ENCODE measurements around the gene ATMIN. TPM values are rescaled to one million over a fixed set of nuclear protein-coding genes. Genes with fewer than 3 reads are reported as not detected.
A peak's percentile ranks its signal among the peaks of the same experiment; 100 is the strongest.

Gene ATMIN
- polyA plus RNA-seq, 1 donor, result 31.3 TPM

- WGBS (ENCODE audit: insufficient coverage, low lambda C conversion rate), result 100% methylated on average over 1 of the region's 4 CpGs
- no peaks in the 10 kb centered on the region for H3K9me3 ChIP-seq (ENCODE audit: control insufficient read depth, low read depth, low read length)
- no peaks in the 10 kb centered on the region for H3K36me3 ChIP-seq (ENCODE audit: control insufficient read depth, insufficient read depth, low read length)
- no peak for DNase-seq
- H3K4me1 ChIP-seq (ENCODE audit: control insufficient read depth, insufficient read depth, low read length), result no peaks in the 10 kb centered on the region
- no peak overlapping the region for H3K27ac ChIP-seq (ENCODE audit: low read length)
- H3K27me3 ChIP-seq (ENCODE audit: control insufficient read depth, insufficient read depth, low read length), result no peaks in the 10 kb centered on the region
- no peak overlapping the region for H3K4me3 ChIP-seq (ENCODE audit: low read length)
Measured at GRCh38 chr16:81066681-81067080, 31.0 kb downstream of the ATMIN start.

GRCh38 chr16:81067166-81067565, 31.5 kb downstream of the ATMIN start:
- Histone ChIP-seq H3K27ac (ENCODE audit: low read length) (no peak overlapping the region), H3K9me3 (ENCODE audit: control insufficient read depth, low read depth, low read length) (no peaks in the 10 kb centered on the region), H3K4me1 (ENCODE audit: control insufficient read depth, insufficient read depth, low read length) (no peaks in the 10 kb centered on the region), H3K27me3 (ENCODE audit: control insufficient read depth, insufficient read depth, low read length) (no peaks in the 10 kb centered on the region), H3K36me3 (ENCODE audit: control insufficient read depth, insufficient read depth, low read length) (no peaks in the 10 kb centered on the region), H3K4me3 (ENCODE audit: low read length) (no peak overlapping the region)
- no CpG with 5 or more reads among the region's 1 CpG for WGBS (ENCODE audit: insufficient coverage, low lambda C conversion rate)
- DNase-seq, result no peak

- no CpG with 5 or more reads among the region's 4 CpGs for WGBS (ENCODE audit: insufficient coverage, low lambda C conversion rate)
- no peak for DNase-seq
Measured at GRCh38 chr16:81069063-81069462, 33.4 kb downstream of the ATMIN start.

GRCh38 chr16:81070979-81071378, 35.3 kb downstream of the ATMIN start:
- no peaks in the 10 kb centered on the region for H3K36me3 ChIP-seq (ENCODE audit: control insufficient read depth, insufficient read depth, low read length)
- no peaks in the 10 kb centered on the region for H3K27me3 ChIP-seq (ENCODE audit: control insufficient read depth, insufficient read depth, low read length)
- no peak for DNase-seq
- H3K9me3 ChIP-seq (ENCODE audit: control insufficient read depth, low read depth, low read length), result no peaks in the 10 kb centered on the region
- H3K4me1 ChIP-seq (ENCODE audit: control insufficient read depth, insufficient read depth, low read length), result no peaks in the 10 kb centered on the region
- H3K27ac ChIP-seq (ENCODE audit: low read length), result no peak overlapping the region
- H3K4me3 ChIP-seq (ENCODE audit: low read length), result no peak overlapping the region
- WGBS (ENCODE audit: insufficient coverage, low lambda C conversion rate), result 100% methylated on average over 1 of the region's 8 CpGs

More at GRCh38 chr16:81069063-81069462, 33.4 kb downstream of the ATMIN start:
- Histone ChIP-seq H3K36me3 (ENCODE audit: control insufficient read depth, insufficient read depth, low read length) (no peaks in the 10 kb centered on the region), H3K27ac (ENCODE audit: low read length) (no peak overlapping the region), H3K4me1 (ENCODE audit: control insufficient read depth, insufficient read depth, low read length) (no peaks in the 10 kb centered on the region), H3K4me3 (ENCODE audit: low read length) (no peak overlapping the region), H3K27me3 (ENCODE audit: control insufficient read depth, insufficient read depth, low read length) (no peaks in the 10 kb centered on the region), H3K9me3 (ENCODE audit: control insufficient read depth, low read depth, low read length) (no peaks in the 10 kb centered on the region)

GRCh38 chr16:81071805-81072204, 36.2 kb downstream of the ATMIN start:
- H3K4me1 ChIP-seq (ENCODE audit: control insufficient read depth, insufficient read depth, low read length), result no peaks in the 10 kb centered on the region
- H3K27ac ChIP-seq (ENCODE audit: low read length), result no peak overlapping the region
- no peaks in the 10 kb centered on the region for H3K9me3 ChIP-seq (ENCODE audit: control insufficient read depth, low read depth, low read length)
- H3K4me3 ChIP-seq (ENCODE audit: low read length), result no peak overlapping the region
- no CpG with 5 or more reads among the region's 4 CpGs for WGBS (ENCODE audit: insufficient coverage, low lambda C conversion rate)
- no peaks in the 10 kb centered on the region for H3K27me3 ChIP-seq (ENCODE audit: control insufficient read depth, insufficient read depth, low read length)
- DNase-seq, result no peak
- no peaks in the 10 kb centered on the region for H3K36me3 ChIP-seq (ENCODE audit: control insufficient read depth, insufficient read depth, low read length)

GRCh38 chr16:81073560-81074330, 38.1 kb downstream of the ATMIN start:
- 100% methylated on average over 2 of the region's 5 CpGs for WGBS (ENCODE audit: insufficient coverage, low lambda C conversion rate)
- no peaks in the 10 kb centered on the region for H3K27me3 ChIP-seq (ENCODE audit: control insufficient read depth, insufficient read depth, low read length)
- DNase-seq, result no peak
- H3K27ac ChIP-seq (ENCODE audit: low read length), result no peak overlapping the region
- H3K4me1 ChIP-seq (ENCODE audit: control insufficient read depth, insufficient read depth, low read length), result no peaks in the 10 kb centered on the region
- no peak overlapping the region for H3K4me3 ChIP-seq (ENCODE audit: low read length)
- no peaks in the 10 kb centered on the region for H3K36me3 ChIP-seq (ENCODE audit: control insufficient read depth, insufficient read depth, low read length)
- no peaks in the 10 kb centered on the region for H3K9me3 ChIP-seq (ENCODE audit: control insufficient read depth, low read depth, low read length)

- 8% methylated on average over 2 of the region's 27 CpGs for WGBS (ENCODE audit: insufficient coverage, low lambda C conversion rate)
- peak in 1 of 2 donors; percentile 85 for DNase-seq
- peak overlapping the region; percentile 96 for H3K27ac ChIP-seq (ENCODE audit: low read length)
Measured at GRCh38 chr16:81076566-81077075, 41.0 kb downstream of the ATMIN start.

GRCh38 chr16:81077076-81077940, 41.7 kb downstream of the ATMIN start, which contains the start of gene C16orf46:
TSS of gene C16orf46 (minus strand) at chr16:81077238. CDS start at chr16:81063955, 13,283 bp downstream.
- no CpG with 5 or more reads among the region's 59 CpGs for WGBS (ENCODE audit: insufficient coverage, low lambda C conversion rate)
- DNase-seq, result peak; percentile 97 to 99
- no peaks in the 10 kb centered on the region for H3K27me3 ChIP-seq (ENCODE audit: control insufficient read depth, insufficient read depth, low read length)
- no peaks in the 10 kb centered on the region for H3K4me1 ChIP-seq (ENCODE audit: control insufficient read depth, insufficient read depth, low read length)
- H3K36me3 ChIP-seq (ENCODE audit: control insufficient read depth, insufficient read depth, low read length), result no peaks in the 10 kb centered on the region
- H3K9me3 ChIP-seq (ENCODE audit: control insufficient read depth, low read depth, low read length), result no peaks in the 10 kb centered on the region
- peak within 1 kb of the TSS; percentile 76 for H3K4me3 ChIP-seq (ENCODE audit: low read length)
- H3K27ac ChIP-seq (ENCODE audit: low read length), result peak within 1 kb of the TSS; percentile 96

More at GRCh38 chr16:81076566-81077075, 41.0 kb downstream of the ATMIN start:
- peak overlapping the region; percentile 76 for H3K4me3 ChIP-seq (ENCODE audit: low read length)
- no peaks in the 10 kb centered on the region for H3K27me3 ChIP-seq (ENCODE audit: control insufficient read depth, insufficient read depth, low read length)
- H3K4me1 ChIP-seq (ENCODE audit: control insufficient read depth, insufficient read depth, low read length), result no peaks in the 10 kb centered on the region
- H3K36me3 ChIP-seq (ENCODE audit: control insufficient read depth, insufficient read depth, low read length), result no peaks in the 10 kb centered on the region
- no peaks in the 10 kb centered on the region for H3K9me3 ChIP-seq (ENCODE audit: control insufficient read depth, low read depth, low read length)

- DNase-seq, result no peak
- H3K27me3 ChIP-seq (ENCODE audit: control insufficient read depth, insufficient read depth, low read length), result no peaks in the 10 kb centered on the region
- no peaks in the 10 kb centered on the region for H3K36me3 ChIP-seq (ENCODE audit: control insufficient read depth, insufficient read depth, low read length)
- H3K4me3 ChIP-seq (ENCODE audit: low read length), result no peak overlapping the region
- no peak overlapping the region for H3K27ac ChIP-seq (ENCODE audit: low read length)
- H3K9me3 ChIP-seq (ENCODE audit: control insufficient read depth, low read depth, low read length), result no peaks in the 10 kb centered on the region
- no peaks in the 10 kb centered on the region for H3K4me1 ChIP-seq (ENCODE audit: control insufficient read depth, insufficient read depth, low read length)
- WGBS (ENCODE audit: insufficient coverage, low lambda C conversion rate), result no CpG with 5 or more reads among the region's 1 CpG
Measured at GRCh38 chr16:81080233-81080632, 44.6 kb downstream of the ATMIN start.

- WGBS (ENCODE audit: insufficient coverage, low lambda C conversion rate), result 100% methylated on average over 1 of the region's 4 CpGs
- no peak for DNase-seq
Measured at GRCh38 chr16:81081014-81081413, 45.4 kb downstream of the ATMIN start.

More at GRCh38 chr16:81081014-81081413, 45.4 kb downstream of the ATMIN start:
- Histone ChIP-seq H3K27ac (ENCODE audit: low read length) (no peak overlapping the region), H3K36me3 (ENCODE audit: control insufficient read depth, insufficient read depth, low read length) (no peaks in the 10 kb centered on the region), H3K4me1 (ENCODE audit: control insufficient read depth, insufficient read depth, low read length) (no peaks in the 10 kb centered on the region), H3K4me3 (ENCODE audit: low read length) (no peak overlapping the region), H3K9me3 (ENCODE audit: control insufficient read depth, low read depth, low read length) (no peaks in the 10 kb centered on the region), H3K27me3 (ENCODE audit: control insufficient read depth, insufficient read depth, low read length) (no peaks in the 10 kb centered on the region)
